ENCODE measurements around the gene POLR2J. TPM values are rescaled to one million over a fixed set of nuclear protein-coding genes. Genes with fewer than 3 reads are reported as not detected.
"Not testable (repeated sequence)": the region's sequence is repeated elsewhere in the genome, so short reads cannot be mapped to it uniquely, and the experiment has no call there.

POLR2J gene
- total RNA-seq, 1 experiment from 2014 or later = 70.0 TPM

DNA sequence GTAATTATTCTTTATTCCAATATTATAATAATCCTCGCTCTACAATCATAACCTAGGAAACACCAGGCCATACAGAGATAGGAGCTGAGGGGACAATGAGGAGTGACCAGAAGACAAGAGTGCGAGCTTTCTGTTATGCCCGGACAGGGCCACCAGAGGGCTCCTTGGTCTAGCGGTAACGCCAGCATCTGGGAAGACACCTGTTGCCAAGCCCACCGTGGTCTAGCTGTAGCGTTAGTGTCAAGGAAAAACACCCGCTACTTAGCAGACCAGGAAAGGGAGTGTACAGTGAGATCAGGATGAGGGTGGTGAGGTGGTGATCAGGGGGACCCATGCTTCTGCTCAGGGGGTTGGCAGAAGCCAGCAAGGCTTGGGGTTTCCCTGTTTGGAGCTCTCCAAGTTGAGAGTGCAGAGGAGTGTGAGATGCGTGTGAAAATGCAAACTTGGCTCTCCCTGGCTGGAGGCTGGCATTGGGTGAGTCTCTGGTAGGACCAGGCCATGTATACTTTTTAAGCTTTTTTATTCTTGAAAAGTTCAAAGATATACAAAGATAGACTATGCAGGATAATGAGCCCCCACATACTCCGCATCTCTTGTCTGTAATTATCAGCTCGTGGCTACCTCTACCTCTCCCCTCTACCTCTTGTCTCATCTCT, 1.4 kb upstream of the POLR2J start:
- H3K36me3 Mint-ChIP-seq (ENCODE audit: insufficient read depth, unreplicated experiment) = not testable (repeated sequence)

DNA sequence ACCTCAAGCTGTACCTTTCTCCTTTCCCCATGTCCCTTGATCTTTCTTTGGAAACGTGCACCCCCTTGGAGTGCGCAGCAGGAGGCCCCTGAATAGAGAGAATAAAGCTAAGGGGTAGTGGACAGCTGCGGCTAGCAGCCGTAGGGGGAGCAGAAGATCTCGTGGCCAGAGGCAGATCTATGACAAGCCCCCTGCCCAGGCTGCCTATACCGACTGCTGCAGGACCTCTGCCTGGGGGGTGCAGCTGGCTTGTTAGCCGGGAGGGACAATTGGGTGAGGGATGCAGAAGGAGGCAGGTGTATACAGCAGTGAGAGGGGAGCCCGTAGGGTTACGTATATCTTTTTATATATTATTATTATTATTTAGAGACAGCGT, 475 bp upstream of the POLR2J start:
- H3K4me1 Mint-ChIP-seq (ENCODE audit: low read depth, unreplicated experiment); H3K9me3 ChIP-seq; POLR2A ChIA-PET; H3K27ac Mint-ChIP-seq (ENCODE audit: unreplicated experiment); H3K4me3 Mint-ChIP-seq (ENCODE audit: unreplicated experiment); H3K4me3 ChIP-seq (ENCODE audit: low read depth, low read length); H3K36me3 Mint-ChIP-seq (ENCODE audit: insufficient read depth, unreplicated experiment); H3K27me3 Mint-ChIP-seq (ENCODE audit: insufficient read depth, unreplicated experiment); DNase-seq; BruUV-seq (replicated peaks); H3K27me3 ChIP-seq (replicated peaks; ENCODE audit: control insufficient read depth, insufficient read depth, low read length); intact Hi-C loops (cut with micrococcal nuclease; ENCODE audit: unreplicated experiment); CTCF ChIA-PET; H3K4me1 ChIP-seq; H3K9me3 Mint-ChIP-seq (ENCODE audit: unreplicated experiment); H3K36me3 ChIP-seq (ENCODE audit: control insufficient read depth, insufficient read depth, low read length): not testable (repeated sequence)

More for the DNA sequence above, 1.4 kb upstream of the POLR2J start:
- BruUV-seq (replicated peaks); H3K4me3 Mint-ChIP-seq (ENCODE audit: unreplicated experiment); CTCF ChIA-PET; H3K27me3 Mint-ChIP-seq (ENCODE audit: insufficient read depth, unreplicated experiment); POLR2A ChIA-PET; H3K4me1 ChIP-seq; H3K9me3 ChIP-seq; H3K27ac Mint-ChIP-seq (ENCODE audit: unreplicated experiment); H3K36me3 ChIP-seq (ENCODE audit: control insufficient read depth, insufficient read depth, low read length); H3K27me3 ChIP-seq (replicated peaks; ENCODE audit: control insufficient read depth, insufficient read depth, low read length); intact Hi-C loops (cut with micrococcal nuclease; ENCODE audit: unreplicated experiment); H3K4me3 ChIP-seq (ENCODE audit: low read depth, low read length); H3K4me1 Mint-ChIP-seq (ENCODE audit: low read depth, unreplicated experiment); H3K9me3 Mint-ChIP-seq (ENCODE audit: unreplicated experiment): not testable (repeated sequence)
- TF ChIP-seq, protein P1, sequence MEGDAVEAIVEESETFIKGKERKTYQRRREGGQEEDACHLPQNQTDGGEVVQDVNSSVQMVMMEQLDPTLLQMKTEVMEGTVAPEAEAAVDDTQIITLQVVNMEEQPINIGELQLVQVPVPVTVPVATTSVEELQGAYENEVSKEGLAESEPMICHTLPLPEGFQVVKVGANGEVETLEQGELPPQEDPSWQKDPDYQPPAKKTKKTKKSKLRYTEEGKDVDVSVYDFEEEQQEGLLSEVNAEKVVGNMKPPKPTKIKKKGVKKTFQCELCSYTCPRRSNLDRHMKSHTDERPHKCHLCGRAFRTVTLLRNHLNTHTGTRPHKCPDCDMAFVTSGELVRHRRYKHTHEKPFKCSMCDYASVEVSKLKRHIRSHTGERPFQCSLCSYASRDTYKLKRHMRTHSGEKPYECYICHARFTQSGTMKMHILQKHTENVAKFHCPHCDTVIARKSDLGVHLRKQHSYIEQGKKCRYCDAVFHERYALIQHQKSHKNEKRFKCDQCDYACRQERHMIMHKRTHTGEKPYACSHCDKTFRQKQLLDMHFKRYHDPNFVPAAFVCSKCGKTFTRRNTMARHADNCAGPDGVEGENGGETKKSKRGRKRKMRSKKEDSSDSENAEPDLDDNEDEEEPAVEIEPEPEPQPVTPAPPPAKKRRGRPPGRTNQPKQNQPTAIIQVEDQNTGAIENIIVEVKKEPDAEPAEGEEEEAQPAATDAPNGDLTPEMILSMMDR (IDR thresholded peaks at IDR 0.05; ENCODE audit: insufficient read depth in 1 of 2, low read depth in 1 of 2, low read length in 1 of 2, severe bottlenecking in 1 of 2, unreplicated experiment in 1 of 2) = peak in 1 of 2 experiments; percentile 3
- DNase-seq = peak; percentile 63 to 64

DNA sequence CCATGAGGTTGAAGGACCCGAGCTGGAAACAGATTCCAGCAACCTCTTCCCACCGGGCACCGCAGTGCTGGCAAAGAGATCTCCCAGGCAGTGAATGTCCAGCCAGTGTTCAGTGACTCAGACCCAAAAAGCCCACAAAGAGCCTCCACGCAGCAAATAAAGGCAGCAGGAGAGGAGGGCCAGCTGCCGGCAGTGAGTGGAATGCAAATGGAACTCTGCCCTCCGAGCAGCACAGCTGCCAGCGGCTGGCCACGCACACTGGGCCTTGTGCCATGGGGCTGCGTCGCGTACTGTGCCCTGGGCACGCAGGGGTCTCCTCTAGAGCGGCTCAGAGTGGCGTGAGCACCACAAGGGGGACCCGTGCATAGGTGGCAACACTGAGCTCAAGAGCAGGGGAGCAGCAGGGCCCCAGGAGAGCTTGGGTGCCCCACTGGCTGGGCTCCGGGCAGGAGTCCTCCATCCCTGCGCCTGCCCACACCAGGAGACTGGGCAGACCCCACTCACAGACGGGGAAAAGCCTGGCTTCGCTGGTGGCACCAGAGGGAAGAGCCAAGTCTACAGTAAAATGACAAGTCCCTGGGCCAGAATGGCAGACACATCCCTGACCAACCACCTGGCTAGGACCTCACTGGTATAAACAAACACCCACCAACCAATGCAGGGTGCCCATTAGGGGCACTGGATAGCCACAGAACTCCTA, 3.8 kb downstream of the POLR2J start:
- BruUV-seq (replicated peaks); H3K9me3 ChIP-seq; H3K27me3 Mint-ChIP-seq (ENCODE audit: insufficient read depth, unreplicated experiment); intact Hi-C loops (cut with micrococcal nuclease; ENCODE audit: unreplicated experiment); H3K4me1 ChIP-seq; H3K9me3 Mint-ChIP-seq (ENCODE audit: unreplicated experiment); H3K4me1 Mint-ChIP-seq (ENCODE audit: low read depth, unreplicated experiment); H3K27ac Mint-ChIP-seq (ENCODE audit: unreplicated experiment); H3K4me3 ChIP-seq (ENCODE audit: low read depth, low read length); POLR2A ChIA-PET; H3K4me3 Mint-ChIP-seq (ENCODE audit: unreplicated experiment); H3K27me3 ChIP-seq (replicated peaks; ENCODE audit: control insufficient read depth, insufficient read depth, low read length); CTCF ChIA-PET; H3K36me3 ChIP-seq (ENCODE audit: control insufficient read depth, insufficient read depth, low read length): not testable (repeated sequence)
- peaks cover 31% of the 10 kb centered on the region for H3K36me3 Mint-ChIP-seq (ENCODE audit: insufficient read depth, unreplicated experiment)
- peak; percentile 0 to 3 for DNase-seq

DNA sequence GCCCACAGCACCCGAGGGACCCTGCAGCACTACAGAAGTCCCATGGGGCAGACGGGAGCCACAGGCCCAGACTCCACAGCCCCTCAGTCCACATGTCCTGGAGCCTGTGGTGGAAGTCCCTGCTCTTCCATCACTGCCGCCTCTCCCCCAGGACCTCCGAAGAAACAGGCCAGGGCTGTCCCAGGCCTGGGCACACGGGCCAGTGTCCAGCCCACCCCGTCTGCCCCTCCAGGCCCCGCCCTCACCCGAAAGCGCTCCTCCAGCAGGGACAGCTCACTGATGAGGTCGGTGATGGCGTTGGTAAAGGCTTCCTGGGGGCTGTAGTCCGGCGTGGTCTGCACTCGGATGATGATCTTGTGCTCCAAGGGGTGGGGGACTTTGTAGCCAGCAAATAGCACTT, 4.6 kb downstream of the POLR2J start:
- POLR2A ChIA-PET; H3K4me3 Mint-ChIP-seq (ENCODE audit: unreplicated experiment); CTCF ChIA-PET; H3K9me3 Mint-ChIP-seq (ENCODE audit: unreplicated experiment); intact Hi-C loops (cut with micrococcal nuclease; ENCODE audit: unreplicated experiment); H3K4me1 ChIP-seq; BruUV-seq (replicated peaks); H3K4me1 Mint-ChIP-seq (ENCODE audit: low read depth, unreplicated experiment); H3K27me3 ChIP-seq (replicated peaks; ENCODE audit: control insufficient read depth, insufficient read depth, low read length); H3K27ac Mint-ChIP-seq (ENCODE audit: unreplicated experiment); H3K36me3 ChIP-seq (ENCODE audit: control insufficient read depth, insufficient read depth, low read length); H3K9me3 ChIP-seq; H3K27me3 Mint-ChIP-seq (ENCODE audit: insufficient read depth, unreplicated experiment); H3K4me3 ChIP-seq (ENCODE audit: low read depth, low read length): not testable (repeated sequence)
- DNase-seq = peak in 1 of 2 experiments; percentile 0
- peaks cover 34% of the 10 kb centered on the region for H3K36me3 Mint-ChIP-seq (ENCODE audit: insufficient read depth, unreplicated experiment)
